Trophoblast cell (in vitro differentiated cells and primary cell): ENCODE results near the gene FAM120A.

Experiments
- DNase-seq, 2 donors: peaks; one replicate each; pipeline ENCODE4 v3.0.0-alpha.2; 2016
- H2AFZ ChIP-seq: 2 replicates; pipeline ENCODE4 v1.6.1; 2013; ENCODE audit warnings: low read length, moderate library complexity, mild to moderate bottlenecking; ENCODE audit not compliant: insufficient read depth, poor library complexity
- H2AK5ac ChIP-seq: 2 replicates; pipeline ENCODE4 v1.6.1; 2013; ENCODE audit warnings: mild to moderate bottlenecking, low read length
- H2BK120ac ChIP-seq: 2 replicates; pipeline ENCODE4 v1.6.1; 2013; ENCODE audit warnings: low read length, mild to moderate bottlenecking, moderate library complexity; ENCODE audit not compliant: insufficient read depth, poor library complexity
- H2BK12ac ChIP-seq: 2 replicates; pipeline ENCODE4 v1.6.1; 2013; ENCODE audit warnings: mild to moderate bottlenecking, low read length, moderate library complexity
- H2BK5ac ChIP-seq: 2 replicates; pipeline ENCODE4 v1.6.1; 2013; ENCODE audit warnings: low read length, low read depth, moderate library complexity, mild to moderate bottlenecking; ENCODE audit not compliant: poor library complexity
- H3K14ac ChIP-seq: 2 replicates; pipeline ENCODE4 v1.6.1; 2013; ENCODE audit warnings: mild to moderate bottlenecking, low read length
- H3K18ac ChIP-seq: 2 replicates; pipeline ENCODE4 v1.6.1; 2013; ENCODE audit warnings: mild to moderate bottlenecking, low read length
- H3K23ac ChIP-seq: 2 replicates; pipeline ENCODE4 v1.6.1; 2013; ENCODE audit warnings: low read length
- H3K27ac ChIP-seq: 2 replicates; pipeline ENCODE4 v1.5.1; 2013; ENCODE audit warnings: low read depth, mild to moderate bottlenecking, inconsistent platforms, low read length, moderate library complexity
- H3K27me3 ChIP-seq: 2 replicates; pipeline ENCODE4 v1.6.1; 2013; ENCODE audit warnings: inconsistent platforms, mild to moderate bottlenecking, low read length, moderate library complexity; ENCODE audit not compliant: insufficient read depth
- H3K36me3 ChIP-seq, 2 experiments: 1 replicate in 1 of 2; 2 replicates in 1 of 2; pipeline ENCODE4 v1.6.1; 2013; ENCODE audit warnings: low read length in 2 of 2, mild to moderate bottlenecking in 2 of 2, moderate library complexity in 1 of 2; ENCODE audit not compliant: insufficient read depth in 2 of 2, control insufficient read depth in 1 of 2
- H3K4ac ChIP-seq: 2 replicates; pipeline ENCODE4 v1.6.1; 2013; ENCODE audit warnings: low read depth, mild to moderate bottlenecking, low read length, moderate library complexity
- H3K4me1 ChIP-seq, 2 experiments: 1 replicate in 1 of 2; 2 replicates in 1 of 2; pipeline ENCODE4 v1.6.1; 2013; ENCODE audit warnings: low read length in 2 of 2, mild to moderate bottlenecking in 2 of 2, moderate library complexity in 1 of 2; ENCODE audit not compliant: insufficient read depth in 2 of 2, control insufficient read depth in 1 of 2
- H3K4me2 ChIP-seq: 2 replicates; pipeline ENCODE4 v1.6.1; 2013; ENCODE audit warnings: inconsistent platforms, mild to moderate bottlenecking, low read length, moderate library complexity
- H3K4me3 ChIP-seq: 2 replicates; pipeline ENCODE4 v1.5.1; 2013; ENCODE audit warnings: mild to moderate bottlenecking, low read depth, low read length, inconsistent platforms
- H3K79me1 ChIP-seq: one replicate; pipeline ENCODE4 v1.6.1; 2013; ENCODE audit warnings: low read length
- H3K79me2 ChIP-seq: 2 replicates; pipeline ENCODE4 v1.6.1; 2013; ENCODE audit warnings: low read length, mild to moderate bottlenecking; ENCODE audit not compliant: control insufficient read depth, insufficient read depth, poor library complexity
- H3K9ac ChIP-seq: 2 replicates; pipeline ENCODE4 v1.6.1; 2013; ENCODE audit warnings: mild to moderate bottlenecking, low read length
- H3K9me3 ChIP-seq: 2 replicates; pipeline ENCODE4 v1.6.1; 2013; ENCODE audit warnings: low read depth, mild to moderate bottlenecking, control low read depth, inconsistent platforms, low read length; ENCODE audit not compliant: insufficient read depth
- H4K12ac ChIP-seq: 2 replicates; pipeline ENCODE4 v1.6.1; 2013; ENCODE audit warnings: low read depth, mild to moderate bottlenecking, low read length, moderate library complexity
- H4K8ac ChIP-seq: 2 replicates; pipeline ENCODE4 v1.6.1; 2013; ENCODE audit warnings: low read depth, mild to moderate bottlenecking, low read length, moderate library complexity
- H4K91ac ChIP-seq: one replicate; pipeline ENCODE4 v1.6.1; 2013; ENCODE audit warnings: low read depth, mild to moderate bottlenecking, low read length, moderate library complexity
- WGBS: extraction: QIAGEN DNeasy Blood & Tissue Kit; methylation state at CpG from one replicate; pipeline ENCODE4 v1.1.7; 2013; ENCODE audit warnings: missing lambda C conversion rate; ENCODE audit not compliant: insufficient read length, insufficient coverage; ENCODE audit errors: extremely low coverage; 5-methylcytosine and 5-hydroxymethylcytosine counted together

FAM120A gene

DNA sequence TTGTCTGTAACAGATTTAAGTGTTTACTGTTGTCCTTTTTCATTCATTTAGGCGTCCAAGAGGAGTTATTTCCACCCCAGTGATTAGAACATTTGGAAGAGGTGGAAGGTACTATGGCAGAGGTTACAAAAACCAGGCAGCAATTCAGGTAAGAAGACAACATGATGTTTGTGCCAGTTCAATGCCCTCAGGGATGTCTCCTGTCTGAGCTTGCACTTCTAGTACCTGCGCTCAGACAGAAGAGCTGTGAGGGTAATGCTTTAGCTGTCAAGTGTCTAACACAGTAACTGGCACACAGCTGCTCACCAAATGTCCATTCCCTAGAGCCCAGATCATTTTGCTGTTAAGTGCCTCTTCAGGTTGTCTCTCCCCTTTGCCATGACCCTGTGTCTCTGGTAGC lies 110.7 kb downstream of the FAM120A start:
- H3K36me3 ChIP-seq = peaks cover 37 to 47% of the 10 kb centered on the region in 2 experiments
- no peak overlapping the region for H3K4me2 ChIP-seq
- H3K27ac ChIP-seq = no peak overlapping the region
- no peak overlapping the region for H2BK5ac ChIP-seq
- no peak overlapping the region for H2BK12ac ChIP-seq
- peaks cover 6% of the 10 kb centered on the region for H3K79me1 ChIP-seq
- no peaks in the 10 kb centered on the region for H3K9me3 ChIP-seq
- H3K23ac ChIP-seq = no peak overlapping the region
- H4K8ac ChIP-seq = no peak overlapping the region
- H3K18ac ChIP-seq = no peak overlapping the region
- peaks cover 4 to 5% of the 10 kb centered on the region in 2 experiments for H3K4me1 ChIP-seq
- H4K91ac ChIP-seq = no peak overlapping the region
- H3K14ac ChIP-seq = no peak overlapping the region
- H2BK120ac ChIP-seq = no peak overlapping the region
- H3K4ac ChIP-seq = no peak overlapping the region
- no peak overlapping the region for H3K4me3 ChIP-seq
- no peak overlapping the region for H4K12ac ChIP-seq
- no peak overlapping the region for H2AFZ ChIP-seq
- no CpG with 5 or more reads among the region's 2 CpGs for WGBS
- H3K9ac ChIP-seq = no peak overlapping the region
- H3K27me3 ChIP-seq = no peaks in the 10 kb centered on the region
- peaks cover 3% of the 10 kb centered on the region for H3K79me2 ChIP-seq
- no peak overlapping the region for H2AK5ac ChIP-seq
- DNase-seq = no peak

DNA sequence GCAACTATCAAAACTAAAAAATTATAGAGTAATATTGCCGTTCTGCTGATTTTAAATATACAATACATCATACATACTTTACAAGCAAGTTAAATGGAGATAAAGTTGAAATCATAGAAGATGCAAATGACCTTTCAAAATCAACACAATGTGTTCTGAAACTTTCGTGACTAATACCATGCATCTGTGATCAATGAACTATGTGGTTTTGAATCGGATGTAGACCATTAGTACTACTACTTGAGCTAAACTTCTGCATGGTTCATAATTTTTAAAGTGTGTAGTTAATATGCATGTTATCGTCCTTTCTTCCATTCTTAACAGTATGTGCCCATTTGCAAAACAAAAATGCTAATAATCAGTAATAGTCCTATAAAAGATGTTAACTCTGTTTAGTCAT lies 113.6 kb downstream of the FAM120A start:
- no peak overlapping the region for H3K27ac ChIP-seq

DNA sequence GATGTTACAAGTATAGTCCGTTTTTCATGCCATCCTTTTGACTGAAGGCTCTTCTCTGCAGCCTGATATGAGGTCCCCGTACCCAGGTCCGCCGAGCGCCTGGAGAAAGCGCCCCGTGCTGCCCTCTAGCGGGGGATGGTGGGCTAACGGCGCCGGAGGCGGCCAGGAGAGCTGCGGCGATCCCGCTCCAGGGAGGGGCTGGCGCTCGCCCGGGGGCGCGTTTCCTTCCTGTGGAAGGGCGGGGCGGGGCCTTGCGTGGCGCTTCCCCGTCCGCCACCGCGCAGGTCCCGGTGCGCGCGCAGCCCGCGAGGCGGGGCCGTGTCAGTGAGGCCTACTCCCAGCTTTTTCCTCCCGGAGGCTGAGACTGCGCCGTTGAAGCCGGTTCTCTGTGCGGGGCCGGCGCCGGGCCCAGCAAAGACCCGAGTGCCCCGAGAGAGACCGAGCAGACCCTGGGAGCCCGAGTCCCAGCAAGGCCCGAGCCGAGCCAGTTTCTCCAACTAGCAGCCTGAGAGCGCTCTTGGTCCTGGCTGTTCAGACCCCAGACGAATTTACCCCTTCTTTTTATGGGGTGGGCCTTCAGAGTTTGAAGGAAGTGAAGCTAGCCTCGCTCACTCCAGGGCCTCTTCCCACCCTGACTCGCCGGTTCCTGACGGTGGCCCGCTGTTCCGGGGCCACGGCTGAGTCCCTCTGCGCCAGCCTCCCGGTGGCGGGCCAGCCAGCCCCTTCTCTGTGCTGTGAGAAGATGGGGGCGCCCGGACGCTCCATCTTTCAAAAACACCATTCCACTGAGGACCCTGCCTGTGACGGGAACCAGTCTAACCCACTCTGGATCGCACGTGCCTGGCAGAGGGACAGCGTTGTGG lies 115.2 kb downstream of the FAM120A start:
- Histone ChIP-seq H3K9ac (peak overlapping the region; percentile 89), H4K91ac (peak overlapping the region; percentile 90), H3K79me2 (peaks cover 3% of the 10 kb centered on the region)

More for the DNA sequence above, 113.6 kb downstream of the FAM120A start:
- no peak for DNase-seq
- Histone ChIP-seq H3K4ac (no peak overlapping the region), H3K4me2 (no peak overlapping the region), H3K9ac (no peak overlapping the region), H4K8ac (no peak overlapping the region), H2BK12ac (no peak overlapping the region), H4K12ac (no peak overlapping the region), H3K9me3 (no peaks in the 10 kb centered on the region), H3K18ac (no peak overlapping the region), H2BK120ac (no peak overlapping the region), H3K23ac (no peak overlapping the region), H3K14ac (no peak overlapping the region), H3K36me3 (peaks cover 21 to 26% of the 10 kb centered on the region in 2 experiments), H2AFZ (no peak overlapping the region), H4K91ac (no peak overlapping the region), H3K4me3 (no peak overlapping the region), H3K27me3 (no peaks in the 10 kb centered on the region), H3K79me2 (peaks cover 3% of the 10 kb centered on the region), H2BK5ac (no peak overlapping the region), H3K79me1 (peaks cover 6% of the 10 kb centered on the region), H2AK5ac (no peak overlapping the region), H3K4me1 (peaks cover 6 to 7% of the 10 kb centered on the region in 2 experiments)
- WGBS = no CpG with 5 or more reads among the region's 4 CpGs

DNA sequence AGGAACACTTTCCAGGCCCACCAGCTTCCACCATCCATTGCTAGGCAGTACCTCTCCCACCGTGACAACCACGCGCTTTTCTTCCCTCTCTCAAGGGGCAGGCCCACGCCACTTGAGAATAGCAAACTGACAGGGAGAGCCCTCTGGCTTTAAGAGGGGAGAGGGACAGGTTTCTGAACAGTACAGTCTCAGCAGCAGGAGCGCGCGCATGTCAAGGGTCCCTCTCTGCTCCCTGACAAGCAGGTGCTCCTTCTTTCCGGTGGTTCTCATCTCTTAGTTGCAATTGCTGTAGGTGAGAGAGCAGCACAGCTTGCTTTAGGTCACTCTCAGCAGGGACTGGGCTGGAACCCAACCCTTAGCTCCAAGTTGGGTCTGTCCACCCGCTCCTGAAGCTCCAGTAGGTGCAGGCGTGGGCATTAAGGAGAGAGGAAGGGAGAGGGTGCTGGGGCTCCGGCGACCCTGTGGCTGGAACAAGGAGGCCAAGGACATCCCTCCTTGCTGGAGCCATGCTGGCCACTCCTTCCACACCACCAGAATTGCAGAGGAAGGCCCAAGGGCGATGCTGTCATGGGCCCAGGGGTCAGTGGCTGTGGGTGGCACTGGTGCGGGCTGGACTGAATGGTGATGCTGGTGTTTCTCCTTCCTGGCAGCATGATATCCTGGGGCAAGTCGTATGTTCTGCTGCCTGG lies 115.9 kb downstream of the FAM120A start:
- Histone ChIP-seq H3K4me2 (peak overlapping the region; percentile 67), H2BK5ac (peak overlapping the region; percentile 68), H3K79me1 (peaks cover 6% of the 10 kb centered on the region), H3K79me2 (peaks cover 3% of the 10 kb centered on the region), H3K4me3 (peak overlapping the region; percentile 58), H2BK120ac (peak overlapping the region; percentile 13), H3K9ac (peak overlapping the region; percentile 89), H3K36me3 (peaks cover 13 to 19% of the 10 kb centered on the region in 2 experiments), H3K27me3 (no peaks in the 10 kb centered on the region), H4K8ac (peak overlapping the region; percentile 93), H2AFZ (peak overlapping the region; percentile 43), H2BK12ac (no peak overlapping the region), H3K4ac (peak overlapping the region; percentile 66), H4K12ac (peak overlapping the region; percentile 90), H3K14ac (peak overlapping the region; percentile 88), H2AK5ac (peak overlapping the region; percentile 78), H3K18ac (peak overlapping the region; percentile 77), H4K91ac (peak overlapping the region; percentile 90), H3K4me1 (peaks cover 6 to 7% of the 10 kb centered on the region in 2 experiments), H3K9me3 (no peaks in the 10 kb centered on the region), H3K23ac (no peak overlapping the region), H3K27ac (peak overlapping the region; percentile 48)
- no CpG with 5 or more reads among the region's 15 CpGs for WGBS
- peak; percentile 51 to 56 for DNase-seq

More for the DNA sequence above, 115.2 kb downstream of the FAM120A start:
- Histone ChIP-seq H3K18ac (peak overlapping the region; percentile 77), H4K8ac (peak overlapping the region; percentile 93), H3K4me2 (peak overlapping the region; percentile 67), H4K12ac (peak overlapping the region; percentile 90), H2BK5ac (peak overlapping the region; percentile 68), H2AK5ac (peak overlapping the region; percentile 78), H3K4me3 (peak overlapping the region; percentile 58), H3K4ac (peak overlapping the region; percentile 66), H3K79me1 (peaks cover 6% of the 10 kb centered on the region), H3K14ac (peak overlapping the region; percentile 88), H2BK12ac (no peak overlapping the region), H3K27me3 (no peaks in the 10 kb centered on the region), H3K9me3 (no peaks in the 10 kb centered on the region), H2AFZ (peak overlapping the region; percentile 43), H3K36me3 (peaks cover 16 to 23% of the 10 kb centered on the region in 2 experiments), H3K4me1 (peaks cover 6 to 7% of the 10 kb centered on the region in 2 experiments), H2BK120ac (peak overlapping the region; percentile 13), H3K27ac (peak overlapping the region; percentile 48), H3K23ac (no peak overlapping the region)
- peak; percentile 98 to 99 for DNase-seq
- WGBS = no CpG with 5 or more reads among the region's 69 CpGs
